DOHH2 (cell line): ENCODE results near the gene PHF13.

Experiments used
- H3F3A ChIP-seq: fragments of 200-600 bp; sonication (generic), shearing (Covaris generic); 2 replicates; pipeline ENCODE4 v1.6.0; 2016; ENCODE audit warnings: antibody characterized with exemption, mild to moderate bottlenecking; ENCODE audit not compliant: control insufficient read depth, insufficient read depth
- H3K27ac ChIP-seq: fragments of 200-600 bp; sonication (generic); 2 replicates; pipeline ENCODE4 v1.5.1; 2014; ENCODE audit warnings: low read depth, mild to moderate bottlenecking, low read length, moderate library complexity
- H3K27me3 ChIP-seq: fragments of 200-600 bp; sonication (generic); 2 replicates; pipeline ENCODE4 v1.6.1; 2014; ENCODE audit warnings: mild to moderate bottlenecking, low read length, mixed read lengths; ENCODE audit not compliant: control insufficient read depth
- H3K36me3 ChIP-seq: fragments of 200-600 bp; sonication (generic); 2 replicates; pipeline ENCODE4 v1.6.1; 2014; ENCODE audit warnings: mild to moderate bottlenecking, low read length, moderate library complexity, mixed read lengths; ENCODE audit not compliant: control insufficient read depth
- H3K4me1 ChIP-seq: fragments of 200-600 bp; sonication (generic); 2 replicates; pipeline ENCODE4 v1.6.1; 2014; ENCODE audit warnings: mild to moderate bottlenecking, low read length, mixed read lengths; ENCODE audit not compliant: control insufficient read depth
- H3K4me2 ChIP-seq: fragments of 200-600 bp; sonication (generic); 2 replicates; pipeline ENCODE4 v1.6.0; 2014; ENCODE audit warnings: mild to moderate bottlenecking, low read length, moderate library complexity
- H3K4me3 ChIP-seq: fragments of 200-600 bp; sonication (generic); 2 replicates; pipeline ENCODE4 v1.5.1; 2014; ENCODE audit warnings: mild to moderate bottlenecking, low read length, mixed read lengths
- H3K79me2 ChIP-seq: fragments of 200-600 bp; sonication (generic); 2 replicates; pipeline ENCODE4 v1.6.1; 2014; ENCODE audit warnings: mild to moderate bottlenecking, low read length, mixed read lengths; ENCODE audit not compliant: control insufficient read depth
- H3K9me2 ChIP-seq: fragments of 200-600 bp; sonication (generic); replicated peaks from 2 replicates; pipeline ENCODE4 v1.6.1; 2014; ENCODE audit warnings: mild to moderate bottlenecking, low read length, mixed read lengths; ENCODE audit not compliant: control insufficient read depth
- H3K9me3 ChIP-seq: fragments of 200-600 bp; sonication (generic); 2 replicates; pipeline ENCODE4 v1.6.1; 2014; ENCODE audit warnings: antibody characterized with exemption, low read length, mixed read lengths; ENCODE audit not compliant: control insufficient read depth, insufficient read depth
- H4K20me1 ChIP-seq: fragments of 200-600 bp; sonication (generic); 2 replicates; pipeline ENCODE4 v1.6.0; 2014; ENCODE audit warnings: low read depth, mild to moderate bottlenecking, antibody characterized with exemption, low read length, moderate library complexity; ENCODE audit not compliant: control insufficient read depth, insufficient read depth
- CTCF ChIP-seq: fragments of 200-600 bp; sonication (generic); IDR thresholded peaks from one replicate; pipeline ENCODE4 v1.5.1; 2014; ENCODE audit warnings: antibody characterized with exemption, mild to moderate bottlenecking, low read depth, low read length; ENCODE audit not compliant: poor library complexity, severe bottlenecking
- EZH2phosphoT487 ChIP-seq: fragments of 200-600 bp; sonication (generic); IDR thresholded peaks from 2 replicates; pipeline ENCODE4 v1.6.1; 2017; ENCODE audit warnings: borderline replicate concordance, mild to moderate bottlenecking, antibody characterized with exemption, low read length, moderate library complexity, mixed read lengths

The PHF13 gene

GRCh38 chr1:6614019-6614928 is 743 bp downstream of the PHF13 start:
- peak overlapping the region; percentile 69 for H3K4me2 ChIP-seq
- TF ChIP-seq CTCF (no peak), EZH2phosphoT487 (no peak)

GRCh38 chr1:6614929-6615785 is 1.6 kb downstream of the PHF13 start:
- no peaks in the 10 kb centered on the region for H3K9me2 ChIP-seq
- TF ChIP-seq EZH2phosphoT487 (no peak), CTCF (no peak)
- H3K79me2 ChIP-seq, result peaks cover 36% of the 10 kb centered on the region
- peaks cover 2% of the 10 kb centered on the region; the same call in 1 of the 2 replicates for H3F3A ChIP-seq
- peak overlapping the region; percentile 57 for H3K4me2 ChIP-seq
- H3K27me3 ChIP-seq, result peaks cover 5% of the 10 kb centered on the region
- peaks cover 13% of the 10 kb centered on the region for H3K4me1 ChIP-seq
- no peaks in the 10 kb centered on the region for H3K9me3 ChIP-seq
- 0 out of 2 replicates have a peak, but pooled peaks cover 4% of the 10 kb centered on the region for H4K20me1 ChIP-seq
- peak overlapping the region; percentile 84 for H3K4me3 ChIP-seq
- no peak overlapping the region for H3K27ac ChIP-seq
- H3K36me3 ChIP-seq, result peaks cover 23% of the 10 kb centered on the region

More at GRCh38 chr1:6614019-6614928, 743 bp downstream of the PHF13 start:
- H3K9me2 ChIP-seq, result no peaks in the 10 kb centered on the region
- H3K9me3 ChIP-seq, result no peaks in the 10 kb centered on the region
- peaks cover 2% of the 10 kb centered on the region; the same call in 1 of the 2 replicates for H3F3A ChIP-seq
- peak overlapping the region; percentile 84 for H3K4me3 ChIP-seq
- peaks cover 16% of the 10 kb centered on the region for H3K36me3 ChIP-seq
- peaks cover 36% of the 10 kb centered on the region for H3K79me2 ChIP-seq
- peaks cover 5% of the 10 kb centered on the region for H3K27me3 ChIP-seq
- peaks cover 16% of the 10 kb centered on the region for H3K4me1 ChIP-seq
- H4K20me1 ChIP-seq, result 0 out of 2 replicates have a peak, but pooled peaks cover 4% of the 10 kb centered on the region
- peak overlapping the region; percentile 32; the same call in 1 of the 2 replicates for H3K27ac ChIP-seq

- Histone ChIP-seq H3K9me3 (no peaks in the 10 kb centered on the region), H3F3A (peaks cover 17% of the 10 kb centered on the region), H3K4me3 (no peak overlapping the region), H3K4me2 (no peak overlapping the region), H3K27me3 (no peaks in the 10 kb centered on the region), H3K79me2 (peaks cover 45% of the 10 kb centered on the region), H3K27ac (no peak overlapping the region), H3K4me1 (peaks cover 23% of the 10 kb centered on the region), H4K20me1 (0 out of 2 replicates have a peak, but pooled peaks cover 4% of the 10 kb centered on the region), H3K36me3 (peaks cover 59% of the 10 kb centered on the region), H3K9me2 (no peaks in the 10 kb centered on the region)
- TF ChIP-seq CTCF, result no peak
- TF ChIP-seq EZH2phosphoT487, result no peak
Measured at GRCh38 chr1:6619045-6619444, 5.5 kb downstream of the PHF13 start.
